Activated CD8-positive, alpha-beta memory T cell treated with anti-CD3 and anti-CD28 coated beads for 4 hours (primary cell): ENCODE data around the gene TMEM117.

Experiments
- DNase-seq, 2 donors: peaks; one replicate each; pipeline ENCODE4 v3.0.0-alpha.2; 2020; ENCODE audit warnings: low read depth in 2 of 2

Gene TMEM117

GRCh38 chr12:43884683-43885410 is 49.0 kb downstream of the TMEM117 start:
- DNase-seq, result no peak

DNA sequence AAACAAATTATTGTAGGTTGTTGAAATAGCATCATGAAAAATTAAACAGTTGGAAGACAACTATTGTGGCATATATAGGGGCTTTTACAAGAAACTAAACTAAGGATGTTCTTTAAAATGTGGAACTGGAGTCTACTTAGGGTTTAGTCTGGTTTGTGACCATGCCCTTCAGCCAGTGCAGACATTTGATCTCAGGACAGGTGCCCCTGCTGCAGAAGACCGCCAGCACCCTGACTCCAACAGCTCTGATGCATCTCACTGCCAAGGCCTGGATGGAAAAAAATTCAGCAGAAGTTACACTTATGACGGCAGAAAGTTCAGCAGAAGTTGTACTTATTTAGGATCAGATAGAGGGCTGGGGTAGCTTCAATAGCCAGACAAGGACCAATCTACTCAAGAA is 51.5 kb downstream of the TMEM117 start:
- DNase-seq, result no peak

GRCh38 chr12:43891856-43892574 is 56.1 kb downstream of the TMEM117 start:
- no peak for DNase-seq

GRCh38 chr12:43893670-43894069 is 57.8 kb downstream of the TMEM117 start:
- no peak for DNase-seq

- no peak for DNase-seq
Observed at GRCh38 chr12:43895580-43896206, 59.8 kb downstream of the TMEM117 start.

DNA sequence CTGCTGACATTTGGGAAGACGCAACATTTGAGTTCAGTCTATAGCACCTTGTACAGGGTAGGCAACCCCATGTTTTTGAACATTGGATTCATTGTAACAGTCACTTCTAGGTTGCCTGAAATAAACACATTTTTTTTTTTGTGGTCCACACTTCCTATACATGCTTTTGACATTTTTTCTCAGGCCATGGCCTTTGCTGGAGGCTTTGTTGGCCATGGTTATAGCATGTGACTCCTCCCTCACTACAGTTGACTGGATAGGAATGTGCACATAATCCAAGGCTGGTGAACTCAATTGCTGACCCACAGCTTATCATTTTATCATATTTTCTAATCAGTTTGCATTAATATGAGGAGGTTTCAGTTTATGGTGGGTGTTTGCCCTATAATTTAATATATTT is 60.6 kb downstream of the TMEM117 start:
- no peak for DNase-seq

- no peak for DNase-seq
Observed at GRCh38 chr12:43898474-43898873, 62.6 kb downstream of the TMEM117 start.

GRCh38 chr12:43899574-43899973 is 63.7 kb downstream of the TMEM117 start:
- DNase-seq, result no peak

DNA sequence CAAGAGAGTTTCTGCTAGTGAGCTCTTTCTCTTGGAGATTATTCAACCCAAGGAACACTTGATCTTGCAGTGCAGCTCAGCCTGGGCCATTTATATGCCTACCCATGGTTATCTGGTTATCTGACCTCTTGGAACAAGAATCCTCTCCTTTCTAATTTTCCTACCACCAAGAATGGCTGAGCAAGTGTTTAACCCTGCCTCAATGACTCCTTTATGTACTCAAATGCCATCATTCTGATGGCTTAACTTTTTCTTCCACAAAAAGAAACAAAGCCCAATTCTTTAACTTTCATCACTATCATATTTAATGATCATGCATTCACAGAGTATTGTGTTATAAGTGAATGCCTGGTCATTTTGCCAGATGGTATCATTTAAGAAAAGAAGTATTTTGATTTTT is 67.8 kb downstream of the TMEM117 start:
- DNase-seq, result no peak

- DNase-seq, result no peak
Observed at GRCh38 chr12:43912859-43913258, 77.0 kb downstream of the TMEM117 start.

- no peak for DNase-seq
Observed at GRCh38 chr12:43914391-43914790, 78.5 kb downstream of the TMEM117 start.

DNA sequence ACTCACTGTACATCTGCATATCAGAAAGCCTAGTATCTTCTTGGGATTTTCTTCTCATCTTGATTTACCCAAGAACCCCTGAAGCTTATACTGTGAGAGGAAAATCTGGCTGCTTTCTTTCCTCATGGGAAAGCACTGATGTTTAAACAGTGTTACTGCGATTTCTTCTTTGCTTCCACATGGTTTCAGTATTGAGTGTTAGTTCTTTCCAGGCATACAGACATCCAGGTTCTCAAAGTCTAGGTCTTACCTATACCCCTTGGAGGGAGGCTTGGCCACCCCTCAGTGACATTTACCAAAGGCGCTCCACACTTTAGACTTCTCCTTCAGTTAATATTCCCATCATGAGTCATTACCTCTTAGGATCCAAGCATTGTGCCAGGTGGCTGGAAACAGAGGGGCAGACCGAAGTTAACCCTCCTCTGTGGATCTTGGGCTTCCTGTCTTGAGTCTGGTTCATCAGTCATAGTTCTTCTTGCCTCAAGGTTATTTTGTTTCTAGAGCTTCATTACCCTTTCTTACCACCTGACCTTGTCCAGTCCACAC is 79.1 kb downstream of the TMEM117 start:
- no peak for DNase-seq

- DNase-seq, result no peak
Observed at GRCh38 chr12:43917896-43918295, 82.0 kb downstream of the TMEM117 start.

- DNase-seq, result no peak
Observed at GRCh38 chr12:43921666-43922337, 85.9 kb downstream of the TMEM117 start.

- no peak for DNase-seq
Observed at GRCh38 chr12:43930032-43930431, 94.2 kb downstream of the TMEM117 start.

GRCh38 chr12:43931187-43931586 is 95.3 kb downstream of the TMEM117 start:
- DNase-seq, result no peak

GRCh38 chr12:43935581-43935980 is 99.7 kb downstream of the TMEM117 start:
- DNase-seq, result no peak

GRCh38 chr12:43937947-43938346 is 102.1 kb downstream of the TMEM117 start:
- no peak for DNase-seq

GRCh38 chr12:43942379-43942778 is 106.5 kb downstream of the TMEM117 start:
- DNase-seq, result no peak

DNA sequence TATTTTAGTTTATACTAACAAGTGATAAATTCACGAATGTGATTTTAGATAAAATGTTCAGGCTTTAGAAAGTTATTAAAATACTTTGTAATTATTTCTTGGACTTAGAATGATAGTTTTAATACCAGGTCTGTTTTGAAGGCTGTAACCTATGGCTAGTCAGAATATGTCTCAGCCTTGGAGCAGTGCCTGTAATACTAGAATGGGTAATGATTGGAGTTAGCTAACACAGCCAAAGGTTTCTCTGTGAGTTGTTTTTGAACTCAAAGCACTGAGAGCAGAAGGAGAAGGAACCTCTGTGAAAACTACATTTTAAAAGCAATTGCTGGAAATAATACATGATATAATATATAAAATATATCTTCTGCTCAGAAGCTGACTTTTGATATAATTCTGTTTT is 110.1 kb downstream of the TMEM117 start:
- no peak for DNase-seq

- no peak for DNase-seq
Observed at GRCh38 chr12:43951286-43951685, 115.4 kb downstream of the TMEM117 start.

DNA sequence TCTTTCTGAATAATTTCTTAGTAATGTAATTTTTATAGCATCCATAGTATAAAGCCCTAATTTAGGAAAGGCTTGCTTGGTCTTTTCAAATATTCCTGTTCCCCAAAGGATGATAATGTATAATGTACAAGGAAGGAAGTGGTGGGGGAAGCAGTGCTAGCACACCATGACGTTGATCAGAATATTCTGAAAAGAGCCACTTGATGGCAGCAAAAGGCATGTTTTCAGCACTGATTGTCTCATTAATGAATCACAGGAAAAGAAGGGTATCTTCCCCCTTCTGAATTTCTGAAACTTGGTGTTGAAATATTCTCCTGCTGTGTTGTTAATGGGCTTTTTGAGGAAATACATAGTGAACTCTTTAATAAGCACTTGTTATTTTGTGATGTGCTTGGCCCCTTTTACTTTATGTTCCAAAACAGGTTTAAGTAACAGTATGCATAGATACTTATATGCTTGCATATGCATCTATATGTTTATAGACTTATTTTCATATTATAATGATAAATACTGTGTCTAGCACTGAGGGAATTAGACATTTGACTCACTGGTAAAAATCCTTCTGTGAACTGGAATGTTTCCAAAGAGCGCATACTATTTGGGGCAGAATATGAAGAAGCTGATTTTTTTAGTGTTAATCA is 122.0 kb downstream of the TMEM117 start:
- DNase-seq, result no peak
